ENCODE measurements around the gene ATP1A2. TPM values are rescaled to one million over a fixed set of nuclear protein-coding genes. Genes with fewer than 3 reads are reported as not detected.

ATP1A2 gene
- total and polyA plus RNA-seq, 2 of the 8 experiments (the other 6 are each of a cell fraction or from before 2014, with no cell fraction given): 39.7 to 40.8 TPM

DNA sequence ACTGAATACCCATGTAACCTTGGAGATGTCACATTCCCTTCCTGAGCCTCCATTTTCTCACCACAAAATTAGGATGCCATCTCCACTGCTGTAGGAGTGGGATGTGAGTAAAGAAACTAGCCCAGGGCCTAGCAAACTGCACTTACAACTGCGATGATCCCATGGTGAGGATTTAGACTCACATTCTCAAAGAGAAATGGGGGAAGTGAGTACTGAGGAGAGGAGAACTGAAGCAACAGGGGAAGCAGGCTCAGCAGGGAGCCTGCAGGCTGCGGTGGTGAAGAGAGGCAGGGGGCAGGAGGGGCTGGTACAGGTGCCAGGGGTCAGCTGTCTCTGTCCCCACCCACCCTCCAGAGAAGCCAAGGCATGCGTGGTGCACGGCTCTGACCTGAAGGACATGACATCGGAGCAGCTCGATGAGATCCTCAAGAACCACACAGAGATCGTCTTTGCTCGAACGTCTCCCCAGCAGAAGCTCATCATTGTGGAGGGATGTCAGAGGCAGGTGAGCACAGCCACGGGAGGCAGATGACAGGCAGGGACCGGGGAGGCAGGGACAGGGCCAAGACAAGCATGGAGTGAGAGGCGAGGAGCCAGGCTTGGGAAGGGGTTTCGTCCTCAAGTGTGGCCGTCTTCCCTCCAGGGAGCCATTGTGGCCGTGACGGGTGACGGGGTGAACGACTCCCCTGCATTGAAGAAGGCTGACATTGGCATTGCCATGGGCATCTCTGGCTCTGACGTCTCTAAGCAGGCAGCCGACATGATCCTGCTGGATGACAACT, 19.4 kb downstream of the ATP1A2 start:
- no peak overlapping the region; the same call in 1 of the 2 replicates for H4K8ac ChIP-seq (ENCODE audit: extremely low read depth, insufficient read depth, low read length)
- H4K91ac ChIP-seq (replicated peaks; ENCODE audit: insufficient read length, low read length): no peak overlapping the region
- H2BK5ac ChIP-seq (ENCODE audit: low read depth, low read length): no peak overlapping the region
- no peak overlapping the region for H3K4me2 ChIP-seq (ENCODE audit: insufficient read depth in 1 of 2, low read depth in 2 of 2, low read length in 2 of 2)
- H3K4ac ChIP-seq (replicated peaks; ENCODE audit: insufficient read length, low read depth, low read length): no peak overlapping the region
- H2AFZ ChIP-seq (ENCODE audit: low read length): no peak overlapping the region
- POLR2A ChIA-PET (ENCODE audit: partially characterized antibody): interaction anchor here (1.0 to 3.5 kb wide), 3 partner anchors 13 to 30 kb away, joined by 3 to 10 read pairs (median 3); partner anchors contain the start of gene ATP1A2
- no peak overlapping the region for H3K18ac ChIP-seq (ENCODE audit: extremely low read depth, low read length)
- H3K14ac ChIP-seq (ENCODE audit: insufficient read length): no peak overlapping the region
- H3K23me2 ChIP-seq (ENCODE audit: low read depth, low read length): peaks cover 5% of the 10 kb centered on the region; the same call in 1 of the 2 replicates
- no peak overlapping the region for H4K5ac ChIP-seq (ENCODE audit: insufficient read length, low read depth, low read length)
- no peak overlapping the region for H3K4me3 ChIP-seq (ENCODE audit: extremely low read depth in 1 of 4, insufficient read depth in 2 of 4, low read depth in 3 of 4, low read length in 4 of 4)
- peaks cover 4 to 55% (median 37%) of the 10 kb centered on the region in 4 experiments for H3K36me3 ChIP-seq (ENCODE audit: control insufficient read depth in 2 of 4, insufficient read depth in 4 of 4, low read length in 3 of 4)
- CTCF ChIA-PET (ENCODE audit: partially characterized antibody): interaction anchor here (0.6 to 1.5 kb wide), 8 partner anchors 11 to 232 kb away, joined by 3 to 5 read pairs (median 4); no protein-coding TSS in a partner anchor
- no peak overlapping the region for H2BK15ac ChIP-seq (ENCODE audit: low read length)
- H3K27me3 ChIP-seq (replicated peaks in 1 of 4; ENCODE audit: control insufficient read depth in 3 of 4, extremely low read depth in 1 of 4, insufficient read depth in 3 of 4, low read length in 3 of 4): no peaks in the 10 kb centered on the region
- no peak overlapping the region for H2AK5ac ChIP-seq (ENCODE audit: low read depth, low read length)
- no peaks in the 10 kb centered on the region for H3K4me1 ChIP-seq (replicated peaks in 1 of 4; ENCODE audit: control insufficient read depth in 3 of 4, insufficient read depth in 4 of 4, low read length in 3 of 4)
- FAIRE-seq: no peak
- no peaks in the 10 kb centered on the region for H3K9me3 ChIP-seq (ENCODE audit: insufficient read depth in 2 of 2, low read depth in 1 of 2, low read length in 1 of 2)
- H2BK120ac ChIP-seq (replicated peaks; ENCODE audit: low read depth, low read length): no peak overlapping the region
- H3K79me1 ChIP-seq (ENCODE audit: low read depth, low read length): no peaks in the 10 kb centered on the region; the same call in 1 of the 2 replicates
- no peak overlapping the region for H2BK20ac ChIP-seq (ENCODE audit: low read length)
- no peak overlapping the region for H3K56ac ChIP-seq (replicated peaks; ENCODE audit: insufficient read length, low read depth, low read length)
- no peak overlapping the region for H2BK12ac ChIP-seq (ENCODE audit: low read depth, low read length)
- WGBS, 2 experiments (ENCODE audit: extremely low coverage in 1 of 2, insufficient coverage in 1 of 2, insufficient read length in 1 of 2, insufficient replicate concordance in 2 of 2, low coverage in 1 of 2, low lambda C conversion rate in 2 of 2, missing lambda C conversion rate in 1 of 2): 91% methylated on average over 20 of the region's 20 CpGs; no CpG with 5 or more reads in 1 of the 2 experiments
- no peaks in the 10 kb centered on the region for H3K79me2 ChIP-seq (ENCODE audit: control insufficient read depth in 1 of 2, insufficient read depth in 2 of 2, low read length in 2 of 2)
- H3K23ac ChIP-seq (ENCODE audit: insufficient read length): no peak overlapping the region
- DNase-seq (ENCODE audit: low read depth in 1 of 2, low spot score in 2 of 2): no peak
- H3K27ac ChIP-seq (ENCODE audit: low read depth, low read length): no peak overlapping the region
- H4K20me1 ChIP-seq (replicated peaks in 1 of 2; ENCODE audit: control insufficient read depth in 1 of 2, insufficient read depth in 2 of 2, low read length in 2 of 2): no peaks in the 10 kb centered on the region
- H3K9ac ChIP-seq (replicated peaks in 1 of 4; ENCODE audit: extremely low read depth in 1 of 4, low read depth in 3 of 4, low read length in 3 of 4): no peak overlapping the region
- TF ChIP-seq CBX8 (IDR thresholded peaks at IDR 0.05; ENCODE audit: borderline replicate concordance, low read depth, low read length) (no peak), GABPA (IDR thresholded peaks at IDR 0.05; ENCODE audit: borderline replicate concordance, insufficient read depth, low read length) (no peak), BRCA1 (IDR thresholded peaks at IDR 0.05; ENCODE audit: low read depth, low read length) (no peak), SP2 (IDR thresholded peaks at IDR 0.05; ENCODE audit: low read length) (no peak), RBBP5 (IDR thresholded peaks at IDR 0.05; ENCODE audit: borderline replicate concordance, low read depth, low read length) (no peak), ASH2L (IDR thresholded peaks at IDR 0.05; ENCODE audit: low read length) (no peak)
